K562 (cell line): ENCODE data around the gene MND1. TPM values are rescaled to one million over a fixed set of nuclear protein-coding genes. Genes with fewer than 3 reads are reported as not detected.

ENCODE experiments used
- CBX8 ChIP-seq: fragments of 200-600 bp; sonication (generic); IDR thresholded peaks from 2 replicates; pipeline ENCODE4 v1.6.1; 2012; ENCODE audit warnings: borderline replicate concordance, mixed run types, low read depth, mild to moderate bottlenecking, moderate library complexity, mixed read lengths, low read length, control low read depth, inconsistent platforms; ENCODE audit not compliant: poor library complexity, severe bottlenecking; ENCODE audit errors: extremely low read depth
- polyA plus RNA-seq, 8 experiments: library from polyadenylated mRNA; depleted of rRNA in 4 of 8; stranded (reverse) in 5 of 8; unstranded in 3 of 8; fragments of >200 nt; fragmentation: Nextera tagmentation in 2 of 8; fragmentation: Illumina TruSeq in 1 of 8; extraction: Ambion mirVana in 2 of 8; extraction: Trizol in 1 of 8; gene quantifications; 2 replicates each; pipeline versions ENCODE4 v1.2.1 to v1.2.3, GENCODE V29; 2011 to 2014; ENCODE audit warnings: inconsistent platforms in 1 of 8, missing spikeins in 1 of 8
- total RNA-seq, 7 experiments: library from RNA; depleted of rRNA in 6 of 7; stranded (reverse); fragments of >200 nt in 6 of 7; fragmentation: Illumina TruSeq in 2 of 7; extraction: Trizol in 2 of 7; gene quantifications; 2 replicates each; pipeline versions ENCODE4 v1.2.1 to v1.2.3, GENCODE V29; 2011 to 2021; ENCODE audit warnings: low replicate concordance in 1 of 7
- TF ChIP-seq, protein P1 (sequence below), 2 experiments: fragments of 450-650 bp; formaldehyde crosslinking in 1 of 2; IDR thresholded peaks; 2 replicates each; pipeline versions ENCODE4 v1.4.0 to v1.6.1; 2014 to 2020; ENCODE audit warnings: mild to moderate bottlenecking in 2 of 2, borderline replicate concordance in 1 of 2, low read depth in 1 of 2

The MND1 gene
- total and polyA plus RNA-seq, 9 of the 15 experiments (the other 6 are each of a cell fraction or from before 2014, with no cell fraction given) = 35.3 to 94.1 (median 59.9) TPM

DNA sequence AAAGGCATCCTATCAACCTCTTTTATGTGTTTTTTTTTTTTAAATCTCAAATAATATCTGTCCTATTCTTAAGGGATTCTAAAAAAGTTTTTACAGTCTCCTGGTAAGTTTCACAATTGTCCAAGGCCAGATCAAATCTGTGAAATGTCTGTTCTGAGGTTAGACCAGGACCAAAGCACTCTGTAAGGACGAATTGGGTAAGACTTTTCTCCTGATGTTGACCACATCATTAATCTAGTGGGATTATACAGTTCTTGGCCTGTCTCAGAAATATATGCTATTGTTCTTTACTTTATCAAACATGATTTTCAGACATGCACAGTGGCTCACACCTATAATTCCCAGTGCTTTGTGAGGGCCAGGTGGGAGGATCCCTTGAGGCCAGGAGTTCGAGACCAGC lies 75.9 kb downstream of the MND1 start (continued):
- TF ChIP-seq, protein P1, sequence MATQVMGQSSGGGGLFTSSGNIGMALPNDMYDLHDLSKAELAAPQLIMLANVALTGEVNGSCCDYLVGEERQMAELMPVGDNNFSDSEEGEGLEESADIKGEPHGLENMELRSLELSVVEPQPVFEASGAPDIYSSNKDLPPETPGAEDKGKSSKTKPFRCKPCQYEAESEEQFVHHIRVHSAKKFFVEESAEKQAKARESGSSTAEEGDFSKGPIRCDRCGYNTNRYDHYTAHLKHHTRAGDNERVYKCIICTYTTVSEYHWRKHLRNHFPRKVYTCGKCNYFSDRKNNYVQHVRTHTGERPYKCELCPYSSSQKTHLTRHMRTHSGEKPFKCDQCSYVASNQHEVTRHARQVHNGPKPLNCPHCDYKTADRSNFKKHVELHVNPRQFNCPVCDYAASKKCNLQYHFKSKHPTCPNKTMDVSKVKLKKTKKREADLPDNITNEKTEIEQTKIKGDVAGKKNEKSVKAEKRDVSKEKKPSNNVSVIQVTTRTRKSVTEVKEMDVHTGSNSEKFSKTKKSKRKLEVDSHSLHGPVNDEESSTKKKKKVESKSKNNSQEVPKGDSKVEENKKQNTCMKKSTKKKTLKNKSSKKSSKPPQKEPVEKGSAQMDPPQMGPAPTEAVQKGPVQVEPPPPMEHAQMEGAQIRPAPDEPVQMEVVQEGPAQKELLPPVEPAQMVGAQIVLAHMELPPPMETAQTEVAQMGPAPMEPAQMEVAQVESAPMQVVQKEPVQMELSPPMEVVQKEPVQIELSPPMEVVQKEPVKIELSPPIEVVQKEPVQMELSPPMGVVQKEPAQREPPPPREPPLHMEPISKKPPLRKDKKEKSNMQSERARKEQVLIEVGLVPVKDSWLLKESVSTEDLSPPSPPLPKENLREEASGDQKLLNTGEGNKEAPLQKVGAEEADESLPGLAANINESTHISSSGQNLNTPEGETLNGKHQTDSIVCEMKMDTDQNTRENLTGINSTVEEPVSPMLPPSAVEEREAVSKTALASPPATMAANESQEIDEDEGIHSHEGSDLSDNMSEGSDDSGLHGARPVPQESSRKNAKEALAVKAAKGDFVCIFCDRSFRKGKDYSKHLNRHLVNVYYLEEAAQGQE (IDR thresholded peaks at IDR 0.05; ENCODE audit: borderline replicate concordance) = no peak
- TF ChIP-seq, protein P1 (CRISPR knock-in tag; IDR thresholded peaks at IDR 0.05; ENCODE audit: low read depth) = no peak
- no peak for TF ChIP-seq CBX8
- TF ChIP-seq, all 486 proteins: peak for 1
